Measurements from ENCODE around the gene SLC11A1.

Gene SLC11A1

GRCh38 chr2:218419630-218420216 lies 37.6 kb downstream of the SLC11A1 start:
- no peak overlapping the region for H3K9ac ChIP-seq (ENCODE audit: low read depth, low read length)
- H3K9me3 ChIP-seq (replicated peaks; ENCODE audit: low read length): no peaks in the 10 kb centered on the region
- H3K4me1 ChIP-seq (ENCODE audit: control insufficient read depth, insufficient read depth, low read length): no peaks in the 10 kb centered on the region

DNA sequence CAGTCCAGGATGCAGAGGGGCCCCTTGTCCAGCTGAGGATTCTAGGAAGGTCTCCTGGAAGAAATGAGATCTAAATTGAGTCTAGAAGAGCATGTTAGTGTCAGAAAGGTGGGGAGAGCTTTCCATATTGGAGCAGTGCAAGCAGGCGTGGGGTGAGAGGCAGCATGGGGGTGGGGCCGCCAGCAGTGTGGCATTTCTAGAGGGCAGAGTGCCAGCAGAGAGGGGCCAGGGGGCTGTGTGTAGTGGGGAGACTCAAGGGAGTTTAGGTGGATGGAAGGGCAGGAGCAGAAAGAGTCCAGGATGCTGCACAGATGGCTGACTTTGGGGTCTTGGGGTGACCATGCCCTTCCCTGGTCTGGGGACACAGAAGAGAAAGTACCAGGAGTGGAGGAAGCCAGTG lies 39.0 kb downstream of the SLC11A1 start:
- H3K4me1 ChIP-seq (ENCODE audit: control insufficient read depth, insufficient read depth, low read length): no peaks in the 10 kb centered on the region
- H3K4me2 ChIP-seq (ENCODE audit: low read length): no peak overlapping the region
- no peak overlapping the region for H3K4me3 ChIP-seq (ENCODE audit: low read length)
- H3K9ac ChIP-seq (ENCODE audit: low read depth, low read length): no peak overlapping the region
- H3K27me3 ChIP-seq (ENCODE audit: control insufficient read depth, insufficient read depth, low read length): peaks cover 20% of the 10 kb centered on the region
- no peaks in the 10 kb centered on the region for H3K36me3 ChIP-seq (ENCODE audit: insufficient read depth, low read length)
- no peaks in the 10 kb centered on the region for H3K9me3 ChIP-seq (replicated peaks; ENCODE audit: low read length)

More at GRCh38 chr2:218419630-218420216, 37.6 kb downstream of the SLC11A1 start:
- H3K4me3 ChIP-seq (ENCODE audit: low read length): no peak overlapping the region
- H3K36me3 ChIP-seq (ENCODE audit: insufficient read depth, low read length): no peaks in the 10 kb centered on the region
- H3K4me2 ChIP-seq (ENCODE audit: low read length): no peak overlapping the region
- peaks cover 20% of the 10 kb centered on the region for H3K27me3 ChIP-seq (ENCODE audit: control insufficient read depth, insufficient read depth, low read length)

DNA sequence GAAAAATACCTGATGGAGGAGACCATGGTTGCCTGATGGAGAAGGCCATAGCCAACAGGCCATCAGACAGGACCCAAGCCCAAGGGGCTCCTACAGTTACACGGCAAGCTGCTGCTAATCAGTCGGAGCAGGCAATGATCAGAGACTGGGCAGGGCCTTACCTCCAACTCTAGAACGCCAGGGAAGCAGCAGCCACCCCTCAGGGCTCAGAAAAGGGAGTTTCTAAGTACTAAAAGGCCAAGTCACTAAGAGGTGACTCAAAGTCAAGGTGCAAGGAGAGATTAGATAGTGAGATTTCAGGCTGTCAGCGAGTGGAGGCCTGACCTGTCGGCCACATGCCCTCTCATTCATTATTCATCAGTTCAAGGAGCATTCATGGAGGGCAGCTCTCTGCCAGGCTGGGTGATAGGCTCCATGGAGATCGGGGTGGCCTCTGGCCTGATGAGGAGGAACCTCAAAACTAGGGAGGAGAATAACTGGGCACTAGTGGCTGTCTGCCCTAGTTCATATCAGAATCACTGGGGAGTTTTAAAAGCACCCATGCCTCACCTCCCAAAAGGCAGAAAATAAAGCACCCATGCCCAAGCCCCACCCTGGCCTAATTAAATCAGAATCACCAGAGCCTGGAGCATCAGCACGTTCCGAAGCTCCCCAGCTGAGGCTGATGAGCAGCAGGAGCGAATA lies 40.5 kb downstream of the SLC11A1 start:
- peaks cover 18% of the 10 kb centered on the region for H3K27me3 ChIP-seq (ENCODE audit: control insufficient read depth, insufficient read depth, low read length)
- H3K9me3 ChIP-seq (replicated peaks; ENCODE audit: low read length): no peaks in the 10 kb centered on the region
- no peak overlapping the region for H3K9ac ChIP-seq (ENCODE audit: low read depth, low read length)
- no peak overlapping the region for H3K4me2 ChIP-seq (ENCODE audit: low read length)
- H3K4me3 ChIP-seq (ENCODE audit: low read length): no peak overlapping the region
- no peaks in the 10 kb centered on the region for H3K36me3 ChIP-seq (ENCODE audit: insufficient read depth, low read length)
- no peaks in the 10 kb centered on the region for H3K4me1 ChIP-seq (ENCODE audit: control insufficient read depth, insufficient read depth, low read length)

DNA sequence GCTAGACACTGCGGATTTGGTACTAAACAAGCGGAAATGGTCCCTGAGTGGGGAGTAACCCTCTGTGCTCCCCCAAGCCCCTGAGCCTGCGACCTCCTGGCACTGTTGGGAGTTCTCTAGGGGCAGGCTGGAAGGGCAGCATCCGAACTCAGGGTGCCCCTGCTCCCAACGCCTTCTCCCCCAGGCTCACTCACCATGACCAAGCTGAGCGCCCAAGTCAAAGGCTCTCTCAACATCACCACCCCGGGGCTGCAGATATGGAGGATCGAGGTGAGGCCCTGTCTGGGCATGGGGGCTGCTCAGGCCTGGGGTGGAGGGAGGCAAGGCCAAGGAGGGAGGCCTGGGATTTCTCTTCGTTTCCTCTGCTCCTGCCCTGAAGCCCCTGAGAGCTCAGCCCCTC lies 41.5 kb downstream of the SLC11A1 start:
- Histone ChIP-seq H3K4me2 (ENCODE audit: low read length) (no peak overlapping the region), H3K9ac (ENCODE audit: low read depth, low read length) (no peak overlapping the region), H3K36me3 (ENCODE audit: insufficient read depth, low read length) (no peaks in the 10 kb centered on the region), H3K4me1 (ENCODE audit: control insufficient read depth, insufficient read depth, low read length) (no peaks in the 10 kb centered on the region), H3K9me3 (replicated peaks; ENCODE audit: low read length) (no peaks in the 10 kb centered on the region), H3K27me3 (ENCODE audit: control insufficient read depth, insufficient read depth, low read length) (peaks cover 11% of the 10 kb centered on the region), H3K4me3 (ENCODE audit: low read length) (no peak overlapping the region)

DNA sequence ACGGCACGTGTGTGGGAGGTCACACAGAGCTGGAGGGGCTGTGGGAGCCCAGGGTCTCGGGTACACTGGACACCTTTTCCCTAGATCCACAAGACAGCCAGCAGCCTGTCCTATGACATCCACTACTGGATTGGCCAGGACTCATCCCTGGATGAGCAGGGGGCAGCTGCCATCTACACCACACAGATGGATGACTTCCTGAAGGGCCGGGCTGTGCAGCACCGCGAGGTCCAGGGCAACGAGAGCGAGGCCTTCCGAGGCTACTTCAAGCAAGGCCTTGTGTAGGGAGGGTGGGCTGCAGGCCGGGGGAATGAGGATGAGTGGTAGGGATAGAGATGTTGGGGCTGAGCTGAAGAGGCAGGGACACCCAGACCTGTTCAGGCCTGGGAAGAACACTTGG lies 43.5 kb downstream of the SLC11A1 start:
- Histone ChIP-seq H3K4me1 (ENCODE audit: control insufficient read depth, insufficient read depth, low read length) (no peaks in the 10 kb centered on the region), H3K4me3 (ENCODE audit: low read length) (no peak overlapping the region), H3K9ac (ENCODE audit: low read depth, low read length) (no peak overlapping the region), H3K36me3 (ENCODE audit: insufficient read depth, low read length) (no peaks in the 10 kb centered on the region), H3K9me3 (replicated peaks; ENCODE audit: low read length) (no peaks in the 10 kb centered on the region), H3K4me2 (ENCODE audit: low read length) (no peak overlapping the region), H3K27me3 (ENCODE audit: control insufficient read depth, insufficient read depth, low read length) (peaks cover 10% of the 10 kb centered on the region)

DNA sequence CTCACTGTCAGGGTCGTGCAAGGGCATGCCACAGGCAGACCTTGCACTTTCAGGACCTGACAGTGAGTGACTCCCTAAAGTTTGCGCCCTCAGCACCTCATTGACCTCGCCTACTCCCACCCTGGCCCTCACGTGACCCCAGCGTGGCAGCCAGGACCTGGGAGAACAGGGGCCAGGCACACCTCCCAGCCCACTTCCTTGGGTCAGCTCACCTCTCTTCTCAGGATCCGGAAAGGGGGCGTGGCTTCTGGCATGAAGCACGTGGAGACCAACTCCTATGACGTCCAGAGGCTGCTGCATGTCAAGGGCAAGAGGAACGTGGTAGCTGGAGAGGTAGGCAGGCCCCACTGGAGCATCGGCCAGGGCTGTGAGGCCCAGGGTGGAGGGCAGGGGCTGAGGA lies 45.7 kb downstream of the SLC11A1 start:
- Histone ChIP-seq H3K9me3 (replicated peaks; ENCODE audit: low read length) (no peaks in the 10 kb centered on the region), H3K9ac (ENCODE audit: low read depth, low read length) (no peak overlapping the region), H3K4me1 (ENCODE audit: control insufficient read depth, insufficient read depth, low read length) (no peaks in the 10 kb centered on the region), H3K27me3 (ENCODE audit: control insufficient read depth, insufficient read depth, low read length) (peaks cover 20% of the 10 kb centered on the region), H3K4me2 (ENCODE audit: low read length) (no peak overlapping the region), H3K4me3 (ENCODE audit: low read length) (no peak overlapping the region), H3K36me3 (ENCODE audit: insufficient read depth, low read length) (no peaks in the 10 kb centered on the region)

GRCh38 chr2:218428846-218429558 lies 46.9 kb downstream of the SLC11A1 start:
- Histone ChIP-seq H3K36me3 (ENCODE audit: insufficient read depth, low read length) (no peaks in the 10 kb centered on the region), H3K4me1 (ENCODE audit: control insufficient read depth, insufficient read depth, low read length) (no peaks in the 10 kb centered on the region), H3K27me3 (ENCODE audit: control insufficient read depth, insufficient read depth, low read length) (peaks cover 20% of the 10 kb centered on the region), H3K9ac (ENCODE audit: low read depth, low read length) (no peak overlapping the region), H3K4me2 (ENCODE audit: low read length) (no peak overlapping the region), H3K4me3 (ENCODE audit: low read length) (no peak overlapping the region), H3K9me3 (replicated peaks; ENCODE audit: low read length) (no peaks in the 10 kb centered on the region)

DNA sequence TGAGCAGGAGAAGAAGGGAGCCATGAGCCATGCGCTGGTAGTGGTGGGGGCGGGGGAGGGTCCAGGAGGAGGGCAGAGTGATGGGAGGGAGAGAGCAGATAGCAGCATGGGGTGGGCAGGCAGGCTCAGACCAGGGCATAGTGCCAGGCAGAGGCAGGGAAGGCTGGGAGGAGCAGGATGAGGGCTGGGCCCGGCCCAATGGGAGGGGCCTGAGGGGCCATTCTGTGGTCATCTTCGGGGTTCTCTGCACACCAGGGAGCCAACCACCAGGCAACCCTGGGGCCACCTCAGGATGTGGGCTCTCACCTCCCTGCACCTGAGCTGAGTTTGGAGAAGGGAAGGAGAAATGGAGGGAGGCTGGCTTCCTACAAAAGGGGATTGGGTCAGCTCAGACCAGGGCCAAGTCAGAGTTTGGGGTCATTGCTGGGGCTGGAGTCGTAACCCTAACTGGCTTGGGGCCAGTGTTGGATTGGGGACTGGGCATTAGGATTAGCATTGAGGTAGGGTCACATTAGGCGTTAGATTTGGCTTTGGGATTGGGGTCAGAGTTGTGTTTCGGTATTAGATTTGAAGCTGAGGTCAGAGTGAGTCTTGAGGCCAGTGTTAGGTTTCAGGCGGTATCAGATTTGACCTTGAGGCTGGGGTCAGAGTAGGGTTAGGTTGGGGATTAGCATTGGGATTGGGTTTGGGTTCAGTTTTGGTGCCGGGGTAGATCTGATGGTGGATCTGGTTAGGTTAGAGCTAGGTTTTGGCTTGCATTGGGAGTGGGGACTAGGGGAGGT lies 48.0 kb downstream of the SLC11A1 start:
- no peaks in the 10 kb centered on the region for H3K36me3 ChIP-seq (ENCODE audit: insufficient read depth, low read length)
- H3K9me3 ChIP-seq (replicated peaks; ENCODE audit: low read length): no peaks in the 10 kb centered on the region
- H3K4me1 ChIP-seq (ENCODE audit: control insufficient read depth, insufficient read depth, low read length): no peaks in the 10 kb centered on the region
- H3K4me2 ChIP-seq (ENCODE audit: low read length): no peak overlapping the region
- no peak overlapping the region for H3K9ac ChIP-seq (ENCODE audit: low read depth, low read length)
- no peak overlapping the region for H3K4me3 ChIP-seq (ENCODE audit: low read length)
- peaks cover 23% of the 10 kb centered on the region for H3K27me3 ChIP-seq (ENCODE audit: control insufficient read depth, insufficient read depth, low read length)

DNA sequence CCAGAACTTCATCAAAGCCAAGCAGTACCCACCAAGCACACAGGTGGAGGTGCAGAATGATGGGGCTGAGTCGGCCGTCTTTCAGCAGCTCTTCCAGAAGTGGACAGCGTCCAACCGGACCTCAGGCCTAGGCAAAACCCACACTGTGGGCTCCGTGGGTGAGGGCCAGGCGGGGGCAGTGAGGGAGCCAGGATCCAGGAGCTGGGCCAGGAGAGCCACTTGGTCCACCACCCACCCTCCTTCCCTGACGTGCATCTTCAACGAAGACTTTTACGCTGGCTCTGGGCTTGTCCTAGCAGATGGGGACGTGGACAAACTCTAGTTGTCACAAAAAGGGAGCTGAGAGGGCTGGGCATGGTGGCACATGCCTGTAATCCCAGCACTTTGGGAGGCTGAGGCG lies 48.6 kb downstream of the SLC11A1 start:
- Histone ChIP-seq H3K4me2 (ENCODE audit: low read length) (no peak overlapping the region), H3K36me3 (ENCODE audit: insufficient read depth, low read length) (no peaks in the 10 kb centered on the region), H3K9me3 (replicated peaks; ENCODE audit: low read length) (no peaks in the 10 kb centered on the region), H3K9ac (ENCODE audit: low read depth, low read length) (no peak overlapping the region), H3K27me3 (ENCODE audit: control insufficient read depth, insufficient read depth, low read length) (peaks cover 25% of the 10 kb centered on the region), H3K4me3 (ENCODE audit: low read length) (no peak overlapping the region), H3K4me1 (ENCODE audit: control insufficient read depth, insufficient read depth, low read length) (no peaks in the 10 kb centered on the region)

- Histone ChIP-seq H3K4me1 (ENCODE audit: control insufficient read depth, insufficient read depth, low read length) (no peaks in the 10 kb centered on the region), H3K36me3 (ENCODE audit: insufficient read depth, low read length) (no peaks in the 10 kb centered on the region), H3K4me2 (ENCODE audit: low read length) (no peak overlapping the region), H3K4me3 (ENCODE audit: low read length) (no peak overlapping the region), H3K27me3 (ENCODE audit: control insufficient read depth, insufficient read depth, low read length) (peaks cover 25% of the 10 kb centered on the region), H3K9me3 (replicated peaks; ENCODE audit: low read length) (no peaks in the 10 kb centered on the region), H3K9ac (ENCODE audit: low read depth, low read length) (no peak overlapping the region)
Observed at GRCh38 chr2:218431878-218432277, 49.8 kb downstream of the SLC11A1 start.

DNA sequence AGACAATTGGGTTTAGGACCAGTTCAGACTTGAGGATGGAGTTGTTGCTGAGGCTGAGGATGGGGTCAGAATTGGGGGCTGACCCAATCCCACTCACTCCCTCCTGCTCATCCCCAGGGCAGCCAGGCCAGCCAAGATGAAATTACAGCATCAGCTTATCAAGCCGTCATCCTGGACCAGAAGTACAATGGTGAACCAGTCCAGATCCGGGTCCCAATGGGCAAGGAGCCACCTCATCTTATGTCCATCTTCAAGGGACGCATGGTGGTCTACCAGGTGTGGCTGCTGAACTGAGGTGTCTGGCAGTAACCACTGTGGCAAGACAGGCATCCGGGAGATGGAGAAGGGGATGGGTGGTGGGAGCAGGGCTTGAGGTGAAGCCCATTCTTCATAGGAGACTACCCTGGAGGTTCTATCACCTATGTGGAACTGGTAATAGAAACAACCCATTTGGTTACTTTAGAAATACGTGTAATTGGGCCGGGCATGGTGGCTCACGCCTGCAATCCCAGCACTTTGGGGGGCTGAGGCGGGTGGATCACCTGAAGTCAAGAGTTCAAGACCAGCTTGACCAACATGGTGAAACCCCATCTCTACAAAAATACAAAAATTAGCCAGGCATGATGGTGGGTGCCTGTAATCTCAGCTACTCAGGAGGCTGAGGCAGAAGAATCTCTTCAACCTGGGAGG lies 50.7 kb downstream of the SLC11A1 start:
- H3K27me3 ChIP-seq (ENCODE audit: control insufficient read depth, insufficient read depth, low read length): peaks cover 25% of the 10 kb centered on the region
- H3K4me3 ChIP-seq (ENCODE audit: low read length): no peak overlapping the region
- H3K9ac ChIP-seq (ENCODE audit: low read depth, low read length): no peak overlapping the region
- no peaks in the 10 kb centered on the region for H3K9me3 ChIP-seq (replicated peaks; ENCODE audit: low read length)
- H3K36me3 ChIP-seq (ENCODE audit: insufficient read depth, low read length): no peaks in the 10 kb centered on the region
- H3K4me2 ChIP-seq (ENCODE audit: low read length): no peak overlapping the region
- no peaks in the 10 kb centered on the region for H3K4me1 ChIP-seq (ENCODE audit: control insufficient read depth, insufficient read depth, low read length)
